Gastrocnemius medialis (tissue), 4 donors: ENCODE measurements around the gene VAPA.

Source experiments
- CTCF ChIP-seq, 5 experiments: fragments of 450-650 bp in 3 of 5; fragments of 200-600 bp in 2 of 5; sonication (generic) in 2 of 5; IDR thresholded peaks in 4 of 5; conservative IDR thresholded peaks in 1 of 5; 1 replicate in 4 of 5; 2 replicates in 1 of 5; pipeline ENCODE4 v1.5.1; 2016 to 2019; ENCODE audit warnings: antibody characterized with exemption in 5 of 5, mild to moderate bottlenecking in 3 of 5, moderate library complexity in 3 of 5
- POLR2A ChIP-seq, 2 donors: fragments of 450-650 bp; IDR thresholded peaks; one replicate each; pipeline ENCODE4 v1.6.1; 2017; ENCODE audit warnings: antibody characterized with exemption in 2 of 2, mild to moderate bottlenecking in 2 of 2, moderate library complexity in 2 of 2

GRCh38 chr18:9890196-9890595 is 23.6 kb upstream of the VAPA start:
- TF ChIP-seq CTCF (IDR thresholded peaks at IDR 0.05 in 4 of 5, conservative IDR thresholded peaks at IDR 0.05 in 1 of 5) (no peak), POLR2A (IDR thresholded peaks at IDR 0.05) (no peak)
